Choroid plexus epithelial cell (primary cell): ENCODE results near the gene HOXA9.

Source experiments
- DNase-seq: peaks from one replicate; pipeline ENCODE4 v3.0.0-alpha.2; 2010; ENCODE audit warnings: low read depth
- H3K4me3 ChIP-seq: 2 replicates; pipeline ENCODE4 v1.5.1; 2011; ENCODE audit warnings: low read depth, mild to moderate bottlenecking, control low read depth, low read length, moderate library complexity
- TF ChIP-seq, protein P1 (sequence below): conservative IDR thresholded peaks from 2 replicates; pipeline ENCODE4 v1.5.1; 2011; ENCODE audit warnings: low read depth, mild to moderate bottlenecking, control low read depth, inconsistent platforms, low read length, moderate library complexity

The HOXA9 gene

DNA sequence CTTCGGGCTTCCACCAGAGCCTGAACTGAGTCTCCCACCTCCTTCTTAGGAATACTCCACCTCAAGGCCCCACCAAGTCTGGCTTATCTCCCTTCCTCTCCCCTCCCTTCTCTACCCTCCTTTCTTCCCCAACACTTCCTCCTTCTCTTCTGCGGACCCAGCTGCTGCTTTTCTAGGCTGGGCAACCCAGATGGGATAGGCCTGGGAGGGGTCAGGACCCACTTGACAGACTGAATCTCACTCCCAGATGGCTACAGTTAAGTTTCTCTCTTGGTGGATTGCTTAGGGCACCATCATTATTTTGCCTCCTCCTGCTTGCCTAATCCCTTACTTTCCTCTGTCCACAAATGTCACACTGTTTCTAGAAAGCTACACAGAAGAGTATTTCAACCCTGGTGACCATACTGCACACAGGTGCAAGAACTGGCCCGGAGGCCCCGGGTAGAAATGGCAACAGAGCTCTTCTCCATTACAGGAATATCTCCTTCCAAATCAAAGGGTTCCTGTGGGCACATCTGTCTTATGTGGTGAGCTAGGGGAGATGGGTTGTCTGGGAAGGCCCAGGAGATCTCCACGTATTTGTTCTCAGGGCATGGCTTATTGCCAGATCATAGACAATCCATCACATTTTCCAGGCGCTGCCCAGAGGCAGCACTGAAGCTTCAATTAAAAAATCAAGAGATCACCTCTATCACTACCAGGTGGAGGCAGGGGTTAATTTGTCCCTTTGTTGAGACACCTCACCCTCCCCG is 24.8 kb upstream of the HOXA9 start:
- no peak for DNase-seq
- TF ChIP-seq, protein P1, sequence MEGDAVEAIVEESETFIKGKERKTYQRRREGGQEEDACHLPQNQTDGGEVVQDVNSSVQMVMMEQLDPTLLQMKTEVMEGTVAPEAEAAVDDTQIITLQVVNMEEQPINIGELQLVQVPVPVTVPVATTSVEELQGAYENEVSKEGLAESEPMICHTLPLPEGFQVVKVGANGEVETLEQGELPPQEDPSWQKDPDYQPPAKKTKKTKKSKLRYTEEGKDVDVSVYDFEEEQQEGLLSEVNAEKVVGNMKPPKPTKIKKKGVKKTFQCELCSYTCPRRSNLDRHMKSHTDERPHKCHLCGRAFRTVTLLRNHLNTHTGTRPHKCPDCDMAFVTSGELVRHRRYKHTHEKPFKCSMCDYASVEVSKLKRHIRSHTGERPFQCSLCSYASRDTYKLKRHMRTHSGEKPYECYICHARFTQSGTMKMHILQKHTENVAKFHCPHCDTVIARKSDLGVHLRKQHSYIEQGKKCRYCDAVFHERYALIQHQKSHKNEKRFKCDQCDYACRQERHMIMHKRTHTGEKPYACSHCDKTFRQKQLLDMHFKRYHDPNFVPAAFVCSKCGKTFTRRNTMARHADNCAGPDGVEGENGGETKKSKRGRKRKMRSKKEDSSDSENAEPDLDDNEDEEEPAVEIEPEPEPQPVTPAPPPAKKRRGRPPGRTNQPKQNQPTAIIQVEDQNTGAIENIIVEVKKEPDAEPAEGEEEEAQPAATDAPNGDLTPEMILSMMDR, result no peak
- H3K4me3 ChIP-seq, result no peak overlapping the region

DNA sequence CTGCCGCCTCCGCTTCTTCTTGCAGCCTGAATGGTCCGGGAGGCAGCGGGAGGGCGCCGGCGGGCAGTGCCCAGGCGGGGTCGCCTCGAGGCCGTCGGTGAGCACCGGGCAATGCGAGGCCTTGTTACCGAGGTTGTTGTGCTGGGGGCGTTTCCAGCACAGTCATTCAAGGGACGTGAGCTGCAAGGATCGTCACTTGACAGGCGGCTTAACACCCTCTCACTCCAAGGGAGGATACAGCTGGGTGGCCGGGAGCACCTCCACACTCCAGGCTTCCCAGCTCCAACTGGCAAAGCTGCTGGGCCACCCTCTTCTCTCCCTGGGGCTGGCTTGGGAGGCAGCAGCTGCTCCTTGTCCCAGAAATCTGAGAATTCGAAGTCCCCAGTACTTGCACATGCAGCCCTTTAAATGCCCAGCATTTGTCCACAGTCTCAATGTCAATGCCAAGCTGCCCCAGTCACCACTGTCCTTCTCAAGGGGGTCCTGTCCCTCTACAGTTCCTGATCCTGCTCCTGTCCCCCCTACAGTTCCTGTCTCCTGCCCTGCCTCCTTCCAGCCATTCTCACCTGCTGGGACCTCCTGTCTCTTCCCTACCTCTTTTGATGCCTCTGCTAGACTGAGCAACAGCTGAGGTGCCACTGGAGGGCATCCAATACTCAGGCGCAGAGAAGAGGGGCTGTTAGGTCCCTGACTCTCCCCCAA is 24.1 kb upstream of the HOXA9 start:
- TF ChIP-seq, protein P1, result no peak
- no peak overlapping the region for H3K4me3 ChIP-seq
- no peak for DNase-seq

DNA sequence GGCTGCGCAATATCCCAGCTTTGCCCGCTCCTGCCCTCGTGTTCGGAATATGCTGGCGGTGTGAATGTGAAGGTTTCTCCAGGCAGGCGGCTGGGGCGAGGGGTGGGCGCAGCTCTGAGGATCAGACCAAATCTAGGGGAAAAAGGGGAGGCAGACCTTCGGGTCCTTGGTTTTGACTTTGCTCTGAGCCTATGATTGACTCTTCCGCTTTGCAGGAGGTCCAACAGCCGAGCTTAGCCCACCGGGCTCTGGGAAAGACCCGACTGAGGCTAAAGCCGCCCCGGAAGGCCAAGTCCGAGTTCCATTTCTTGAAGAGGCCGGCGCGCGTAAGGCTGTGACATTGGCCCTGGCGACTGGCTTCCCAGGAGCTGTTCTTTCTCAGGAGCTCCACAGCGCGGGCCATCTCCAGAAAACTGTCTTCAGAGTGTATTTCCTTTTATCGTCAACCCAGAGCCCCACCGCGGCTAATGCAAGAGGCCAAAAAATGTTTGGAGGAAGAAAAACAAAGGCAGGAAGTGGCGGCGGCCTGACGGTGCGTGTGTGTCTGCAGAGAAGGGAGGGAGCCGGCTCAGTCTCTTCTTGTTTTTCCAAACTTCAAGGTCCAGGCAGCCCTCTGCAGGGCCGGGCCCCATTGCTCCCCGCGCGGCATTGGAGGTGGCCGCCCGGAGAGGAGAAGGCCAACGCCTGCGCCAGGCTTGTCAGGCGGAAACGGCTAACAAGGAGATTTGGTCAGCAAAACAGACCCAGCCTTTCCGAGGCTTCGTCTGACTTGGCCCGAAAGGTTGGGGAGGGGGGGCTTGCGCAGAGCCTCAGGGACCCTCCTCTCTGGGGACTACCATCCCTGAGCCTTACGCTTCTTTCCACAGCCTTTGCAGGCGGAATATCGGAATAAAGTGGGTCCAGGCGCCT is 23.3 kb upstream of the HOXA9 start:
- DNase-seq, result no peak
- TF ChIP-seq, protein P1, result no peak
- H3K4me3 ChIP-seq, result no peak overlapping the region

DNA sequence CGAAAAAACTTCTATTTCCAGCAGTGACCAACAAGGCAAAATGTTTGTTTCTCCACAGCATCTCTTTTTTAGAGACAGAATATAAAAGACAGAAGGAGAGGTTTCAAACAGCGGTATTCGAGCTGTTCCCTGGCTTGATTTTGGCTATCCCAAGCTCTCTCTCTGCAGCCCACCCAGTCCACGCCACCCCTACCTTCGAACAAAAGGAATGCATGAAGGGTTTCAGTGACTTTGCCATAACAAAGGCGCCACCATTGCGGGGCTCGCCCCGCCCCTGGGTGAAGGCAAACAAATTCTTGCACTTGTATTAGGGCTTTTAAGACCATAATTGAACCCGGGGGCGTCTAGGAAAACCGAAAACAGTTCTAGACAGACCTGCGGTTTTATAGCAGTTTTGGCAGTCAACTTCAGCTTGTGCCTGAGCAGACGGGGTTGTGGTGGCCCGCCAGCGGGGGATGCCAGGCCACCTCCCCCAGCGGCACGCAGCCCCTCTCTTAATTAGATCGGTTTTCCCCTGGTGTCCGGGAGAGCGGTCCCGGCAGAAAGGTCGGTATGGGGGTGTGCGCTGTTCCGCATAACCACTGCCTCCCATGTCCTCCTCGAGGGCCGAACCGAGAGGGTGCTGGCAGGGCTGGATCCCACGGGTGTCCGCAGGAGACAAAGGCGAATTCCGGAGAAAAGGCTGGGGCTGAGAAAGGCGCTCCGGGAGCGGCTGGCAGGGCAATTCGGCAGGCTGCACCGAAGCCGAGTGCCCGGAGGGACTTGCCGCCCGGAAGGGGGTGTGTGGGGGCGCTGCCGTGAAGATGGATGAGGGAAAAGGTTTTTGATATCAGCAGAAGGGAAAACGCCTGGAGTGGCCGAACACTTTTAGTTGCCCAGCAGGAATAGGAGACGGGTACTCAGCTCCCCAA is 22.4 kb upstream of the HOXA9 start:
- H3K4me3 ChIP-seq, result no peak overlapping the region
- DNase-seq, result no peak
- TF ChIP-seq, protein P1, result no peak

DNA sequence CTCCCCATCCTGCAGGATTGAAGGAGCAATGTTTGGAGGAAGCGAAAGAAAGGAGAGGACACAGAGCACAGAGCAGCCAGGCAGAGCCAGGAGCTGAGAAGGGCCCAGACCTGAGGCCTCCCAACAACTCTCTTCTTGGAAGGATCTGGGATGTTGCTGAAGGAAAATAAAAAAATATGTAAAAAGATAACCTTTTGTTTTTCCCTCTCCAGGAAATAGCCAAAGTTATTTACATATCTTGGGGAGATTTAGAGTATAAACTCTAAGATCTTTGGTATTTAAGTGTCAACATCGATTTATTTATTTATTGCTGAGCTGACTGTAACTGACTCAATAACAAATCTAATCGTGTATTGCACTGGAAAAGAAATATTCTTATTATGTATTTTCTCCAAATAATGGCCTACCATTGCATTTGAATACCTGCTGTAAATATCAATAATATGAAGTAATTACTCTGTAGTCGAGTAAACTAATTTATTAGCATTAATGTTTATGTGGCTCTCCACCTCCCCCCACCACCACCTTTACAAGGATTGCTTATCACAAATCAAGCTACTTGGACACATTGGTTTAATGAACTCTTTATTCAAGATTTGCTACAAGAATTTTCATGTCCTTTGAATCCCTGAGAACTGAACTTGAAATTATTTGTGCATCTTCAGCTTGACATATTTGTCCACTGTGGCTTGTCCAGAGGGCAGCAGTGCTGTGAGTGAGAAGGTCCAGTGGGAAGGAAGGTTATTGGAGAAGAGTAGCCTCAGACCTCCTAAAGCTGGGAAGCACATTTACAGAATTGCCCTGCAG is 21.5 kb upstream of the HOXA9 start:
- TF ChIP-seq, protein P1, result no peak
- no peak for DNase-seq
- no peak overlapping the region for H3K4me3 ChIP-seq
